ENCODE data around the gene NME7. TPM values are rescaled to one million over a fixed set of nuclear protein-coding genes. Genes with fewer than 3 reads are reported as not detected.

The NME7 gene
- total and polyA plus RNA-seq, 2 experiments from 2014 or later = 39.1 to 48.5 TPM

DNA sequence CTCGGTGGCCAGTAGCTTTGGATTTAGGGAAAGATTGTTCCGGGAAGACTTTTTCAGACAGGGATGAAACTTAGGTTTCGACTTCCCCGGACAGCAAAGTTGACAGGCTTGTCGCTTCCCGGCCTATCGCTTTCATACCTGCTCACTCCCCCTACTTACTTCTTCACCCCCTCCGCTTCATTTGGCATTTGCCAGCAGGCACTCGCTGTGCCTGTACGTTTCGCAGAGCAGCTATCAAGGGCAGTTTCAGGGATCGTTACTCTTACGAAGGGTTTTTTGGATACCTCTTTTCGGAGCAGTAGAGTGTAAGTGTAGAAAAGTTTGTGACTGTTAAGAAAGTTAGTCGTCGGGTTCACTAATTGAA, 791 bp upstream of the NME7 start (continued):
- TF ChIP-seq, protein P1, sequence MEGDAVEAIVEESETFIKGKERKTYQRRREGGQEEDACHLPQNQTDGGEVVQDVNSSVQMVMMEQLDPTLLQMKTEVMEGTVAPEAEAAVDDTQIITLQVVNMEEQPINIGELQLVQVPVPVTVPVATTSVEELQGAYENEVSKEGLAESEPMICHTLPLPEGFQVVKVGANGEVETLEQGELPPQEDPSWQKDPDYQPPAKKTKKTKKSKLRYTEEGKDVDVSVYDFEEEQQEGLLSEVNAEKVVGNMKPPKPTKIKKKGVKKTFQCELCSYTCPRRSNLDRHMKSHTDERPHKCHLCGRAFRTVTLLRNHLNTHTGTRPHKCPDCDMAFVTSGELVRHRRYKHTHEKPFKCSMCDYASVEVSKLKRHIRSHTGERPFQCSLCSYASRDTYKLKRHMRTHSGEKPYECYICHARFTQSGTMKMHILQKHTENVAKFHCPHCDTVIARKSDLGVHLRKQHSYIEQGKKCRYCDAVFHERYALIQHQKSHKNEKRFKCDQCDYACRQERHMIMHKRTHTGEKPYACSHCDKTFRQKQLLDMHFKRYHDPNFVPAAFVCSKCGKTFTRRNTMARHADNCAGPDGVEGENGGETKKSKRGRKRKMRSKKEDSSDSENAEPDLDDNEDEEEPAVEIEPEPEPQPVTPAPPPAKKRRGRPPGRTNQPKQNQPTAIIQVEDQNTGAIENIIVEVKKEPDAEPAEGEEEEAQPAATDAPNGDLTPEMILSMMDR (conservative IDR thresholded peaks at IDR 0.05; ENCODE audit: low read depth in 2 of 2) = no peak
- TF ChIP-seq POLR2AphosphoS5 (IDR thresholded peaks at IDR 0.05; ENCODE audit: low read depth) (no peak), CREB1 (CRISPR knock-in tag; IDR thresholded peaks at IDR 0.05; ENCODE audit: low read depth) (no peak), ZNF114 (CRISPR knock-in tag; IDR thresholded peaks at IDR 0.05) (no peak), EZH2 (IDR thresholded peaks at IDR 0.05; ENCODE audit: low read depth, unreplicated experiment) (no peak), EZH2phosphoT487 (IDR thresholded peaks at IDR 0.05; ENCODE audit: unreplicated experiment) (no peak)
- TF ChIP-seq, protein P2, sequence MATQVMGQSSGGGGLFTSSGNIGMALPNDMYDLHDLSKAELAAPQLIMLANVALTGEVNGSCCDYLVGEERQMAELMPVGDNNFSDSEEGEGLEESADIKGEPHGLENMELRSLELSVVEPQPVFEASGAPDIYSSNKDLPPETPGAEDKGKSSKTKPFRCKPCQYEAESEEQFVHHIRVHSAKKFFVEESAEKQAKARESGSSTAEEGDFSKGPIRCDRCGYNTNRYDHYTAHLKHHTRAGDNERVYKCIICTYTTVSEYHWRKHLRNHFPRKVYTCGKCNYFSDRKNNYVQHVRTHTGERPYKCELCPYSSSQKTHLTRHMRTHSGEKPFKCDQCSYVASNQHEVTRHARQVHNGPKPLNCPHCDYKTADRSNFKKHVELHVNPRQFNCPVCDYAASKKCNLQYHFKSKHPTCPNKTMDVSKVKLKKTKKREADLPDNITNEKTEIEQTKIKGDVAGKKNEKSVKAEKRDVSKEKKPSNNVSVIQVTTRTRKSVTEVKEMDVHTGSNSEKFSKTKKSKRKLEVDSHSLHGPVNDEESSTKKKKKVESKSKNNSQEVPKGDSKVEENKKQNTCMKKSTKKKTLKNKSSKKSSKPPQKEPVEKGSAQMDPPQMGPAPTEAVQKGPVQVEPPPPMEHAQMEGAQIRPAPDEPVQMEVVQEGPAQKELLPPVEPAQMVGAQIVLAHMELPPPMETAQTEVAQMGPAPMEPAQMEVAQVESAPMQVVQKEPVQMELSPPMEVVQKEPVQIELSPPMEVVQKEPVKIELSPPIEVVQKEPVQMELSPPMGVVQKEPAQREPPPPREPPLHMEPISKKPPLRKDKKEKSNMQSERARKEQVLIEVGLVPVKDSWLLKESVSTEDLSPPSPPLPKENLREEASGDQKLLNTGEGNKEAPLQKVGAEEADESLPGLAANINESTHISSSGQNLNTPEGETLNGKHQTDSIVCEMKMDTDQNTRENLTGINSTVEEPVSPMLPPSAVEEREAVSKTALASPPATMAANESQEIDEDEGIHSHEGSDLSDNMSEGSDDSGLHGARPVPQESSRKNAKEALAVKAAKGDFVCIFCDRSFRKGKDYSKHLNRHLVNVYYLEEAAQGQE (IDR thresholded peaks at IDR 0.05; ENCODE audit: unreplicated experiment) = no peak

DNA sequence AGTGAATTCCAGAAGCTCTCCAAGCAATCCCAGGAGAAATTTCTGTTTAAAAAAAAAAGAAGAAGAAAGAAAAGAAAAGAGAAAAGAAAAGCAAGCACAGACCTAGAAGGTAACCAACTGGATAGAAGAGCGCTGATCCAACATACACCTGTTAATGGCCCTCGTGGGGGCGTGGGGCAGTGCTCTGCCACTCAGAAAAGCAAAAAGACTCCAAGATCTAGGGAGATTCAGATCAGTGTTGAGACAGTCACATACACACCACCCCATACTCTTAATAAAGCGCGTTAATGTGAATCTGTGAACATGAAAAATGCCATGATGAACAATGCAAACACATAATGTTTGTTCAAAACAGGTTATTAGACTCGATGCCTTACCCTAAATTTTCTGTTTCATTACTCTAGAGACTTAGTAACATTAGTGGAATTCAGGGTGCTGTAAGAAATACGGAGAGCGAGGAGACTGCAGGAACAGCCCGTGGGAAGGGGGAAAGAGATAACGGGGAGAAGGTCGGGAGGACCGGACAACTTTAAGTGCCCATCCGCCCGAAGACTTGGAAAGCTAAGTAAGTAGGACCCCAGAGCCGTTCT, 406 bp downstream of the NME7 start:
- Histone ChIP-seq H3K27me3 (ENCODE audit: insufficient read depth) (no peaks in the 10 kb centered on the region), H3K36me3 (ENCODE audit: insufficient read depth) (peaks cover 4% of the 10 kb centered on the region; the same call in 1 of the 2 replicates), H3K4me2 (peak overlapping the region; percentile 86), H2AFZ (peak overlapping the region; percentile 63), H3F3A (replicated peaks; ENCODE audit: low read depth) (no peaks in the 10 kb centered on the region), H3K27ac (ENCODE audit: low read depth) (no peak overlapping the region), H4K20me1 (replicated peaks; ENCODE audit: insufficient read depth) (no peaks in the 10 kb centered on the region), H3K4me1 (ENCODE audit: insufficient read depth) (peaks cover 18% of the 10 kb centered on the region), H3K79me2 (replicated peaks; ENCODE audit: insufficient read depth) (peaks cover 48% of the 10 kb centered on the region), H3K9me2 (ENCODE audit: insufficient read depth) (no peaks in the 10 kb centered on the region), H3K4me3 (peak overlapping the region; percentile 60)
- Mint-ChIP-seq H3K36me3 (ENCODE audit: low read depth) (peaks cover 6% of the 10 kb centered on the region; the same call in 2 of the 3 replicates), H3K27ac (no peak overlapping the region), H3K4me1 (no peaks in the 10 kb centered on the region), H3K9me3 (no peaks in the 10 kb centered on the region; the same call in 2 of the 3 replicates), H3K27me3 (ENCODE audit: insufficient read depth, low read depth, poor library complexity) (no peaks in the 10 kb centered on the region), H3K4me3 (no peak overlapping the region)
- DNase-seq (ENCODE audit: low spot score) (peak; percentile 3), ATAC-seq (no peak)
- TF ChIP-seq NANOG (IDR thresholded peaks at IDR 0.05; ENCODE audit: borderline replicate concordance) (no peak), POLR2AphosphoS5 (IDR thresholded peaks at IDR 0.05; ENCODE audit: low read depth) (no peak), CREB1 (CRISPR knock-in tag; IDR thresholded peaks at IDR 0.05; ENCODE audit: low read depth) (no peak), EZH2 (IDR thresholded peaks at IDR 0.05; ENCODE audit: low read depth, unreplicated experiment) (no peak), STAT1 (IDR thresholded peaks at IDR 0.05; ENCODE audit: unreplicated experiment) (no peak), EZH2phosphoT487 (IDR thresholded peaks at IDR 0.05; ENCODE audit: unreplicated experiment) (no peak), ZNF331 (CRISPR knock-in tag; IDR thresholded peaks at IDR 0.05; ENCODE audit: low read depth) (no peak), JUNB (IDR thresholded peaks at IDR 0.05; ENCODE audit: unreplicated experiment) (no peak)
- TF ChIP-seq, protein P1 (conservative IDR thresholded peaks at IDR 0.05; ENCODE audit: low read depth in 2 of 2) = no peak
- TF ChIP-seq, protein P3, sequence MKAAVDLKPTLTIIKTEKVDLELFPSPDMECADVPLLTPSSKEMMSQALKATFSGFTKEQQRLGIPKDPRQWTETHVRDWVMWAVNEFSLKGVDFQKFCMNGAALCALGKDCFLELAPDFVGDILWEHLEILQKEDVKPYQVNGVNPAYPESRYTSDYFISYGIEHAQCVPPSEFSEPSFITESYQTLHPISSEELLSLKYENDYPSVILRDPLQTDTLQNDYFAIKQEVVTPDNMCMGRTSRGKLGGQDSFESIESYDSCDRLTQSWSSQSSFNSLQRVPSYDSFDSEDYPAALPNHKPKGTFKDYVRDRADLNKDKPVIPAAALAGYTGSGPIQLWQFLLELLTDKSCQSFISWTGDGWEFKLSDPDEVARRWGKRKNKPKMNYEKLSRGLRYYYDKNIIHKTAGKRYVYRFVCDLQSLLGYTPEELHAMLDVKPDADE (IDR thresholded peaks at IDR 0.05) = no peak
- TF ChIP-seq, protein P2 (IDR thresholded peaks at IDR 0.05; ENCODE audit: unreplicated experiment) = no peak
